ENCODE measurements around the gene RNF220. TPM values are rescaled to one million over a fixed set of nuclear protein-coding genes. Genes with fewer than 3 reads are reported as not detected.

RNF220 gene
- total and polyA plus RNA-seq, 2 donors (not counting 3 experiments of a cell fraction or from before 2014, with no cell fraction given) = 62.7 to 66.6 TPM

- dilution Hi-C loops (cut with MboI; ENCODE audit: extremely low pct_ligation_motif_present, low sequenced_read_pairs) (no loop called here), intact Hi-C loops (cut with micrococcal nuclease) (no loop called here)
- peaks cover 6 to 47% of the 10 kb centered on the region in 2 experiments for H3K36me3 ChIP-seq (ENCODE audit: control insufficient read depth in 2 of 2, extremely low read depth in 1 of 2, insufficient read depth in 2 of 2, low read length in 2 of 2)
- H3K27me3 ChIP-seq (ENCODE audit: control insufficient read depth in 2 of 2, insufficient read depth in 2 of 2, low read length in 2 of 2) = no peaks in the 10 kb centered on the region
- no peak overlapping the region for H3K4me3 ChIP-seq (replicated peaks in 1 of 3; ENCODE audit: insufficient read depth in 1 of 3, low read depth in 1 of 3, low read length in 3 of 3)
- TF ChIP-seq MYC (IDR thresholded peaks at IDR 0.05; ENCODE audit: low read depth, low read length) = no peak
- TF ChIP-seq GATA2 (IDR thresholded peaks at IDR 0.05; ENCODE audit: insufficient read depth, insufficient read length, low read depth, low read length) = no peak
- no peak for TF ChIP-seq MAX (IDR thresholded peaks at IDR 0.05; ENCODE audit: insufficient read depth, insufficient read length)
- TF ChIP-seq FOS (IDR thresholded peaks at IDR 0.05; ENCODE audit: borderline replicate concordance, insufficient read depth, low read length) = no peak
- TF ChIP-seq JUN (IDR thresholded peaks at IDR 0.05; ENCODE audit: borderline replicate concordance, insufficient read depth, insufficient read length, low read depth) = no peak
- no peak for TF ChIP-seq CTCF (IDR thresholded peaks at IDR 0.05; ENCODE audit: extremely low read depth in 1 of 2, insufficient read depth in 1 of 2, low read depth in 1 of 2, low read length in 2 of 2)
- TF ChIP-seq POLR2AphosphoS5 (IDR thresholded peaks at IDR 0.05; ENCODE audit: insufficient read depth, low read depth, low read length) = no peak
- no peak for TF ChIP-seq POLR2A (IDR thresholded peaks at IDR 0.05; ENCODE audit: low read depth, low read length)
- no peak for TF ChIP-seq EZH2 (IDR thresholded peaks at IDR 0.05; ENCODE audit: borderline replicate concordance, low read depth, low read length, severe bottlenecking)
- H4K20me1 ChIP-seq (replicated peaks; ENCODE audit: control insufficient read depth, extremely low read depth, insufficient read depth, low read length) = no peaks in the 10 kb centered on the region
- H3K27ac ChIP-seq (ENCODE audit: insufficient read depth, low read depth, low read length) = no peak overlapping the region
- H3K79me2 ChIP-seq (ENCODE audit: control insufficient read depth, insufficient read depth, low read length) = no peaks in the 10 kb centered on the region
- H3K9ac ChIP-seq (replicated peaks; ENCODE audit: extremely low read depth, insufficient read depth, low read length) = no peak overlapping the region
- ChIA-PET POLR2A (interaction anchor here (2.1 to 2.6 kb wide), 2 partner anchors 10 kb away, joined by 4 to 15 read pairs; no protein-coding TSS in a partner anchor), CTCF (interaction anchor here (0.9 to 6.1 kb wide), 3 partner anchors 10 to 31 kb away, joined by 3 to 48 read pairs (median 7); no protein-coding TSS in a partner anchor)
- H3K9me1 ChIP-seq (replicated peaks; ENCODE audit: control insufficient read depth, extremely low read depth, insufficient read depth, low read length) = no peaks in the 10 kb centered on the region
- BruUV-seq (replicated peaks) = no TSS peak
- H3K4me2 ChIP-seq (ENCODE audit: insufficient read depth, low read length) = no peak overlapping the region
- DNase-seq (ENCODE audit: low read depth, low spot score) = no peak
- H3K9me3 ChIP-seq (replicated peaks; ENCODE audit: control insufficient read depth, insufficient read depth, low read length) = no peaks in the 10 kb centered on the region
- FAIRE-seq = no peak
- no peak overlapping the region for H2AFZ ChIP-seq (ENCODE audit: low read depth, low read length)
- no peaks in the 10 kb centered on the region for H3K4me1 ChIP-seq (ENCODE audit: control insufficient read depth, extremely low read depth, insufficient read depth, low read length)
These were observed 237.2 kb downstream of the RNF220 start for GRCh38 chr1:44642255-44642654.
